BLaER1 (cell line): ENCODE measurements around the gene LHX4.

Experiments used
- H3K27ac ChIP-seq: shearing (Covaris generic); formaldehyde crosslinking; 2 replicates; pipeline ENCODE4 v1.8.1; 2022
- H3K27me3 ChIP-seq: shearing (Covaris generic); formaldehyde crosslinking; 2 replicates; pipeline ENCODE4 v1.8.1; 2022
- H3K36me3 ChIP-seq: shearing (Covaris generic); formaldehyde crosslinking; 2 replicates; pipeline ENCODE4 v1.8.1; 2022
- H3K4me1 ChIP-seq: shearing (Covaris generic); formaldehyde crosslinking; 2 replicates; pipeline ENCODE4 v1.8.1; 2022
- H3K4me2 ChIP-seq: shearing (Covaris generic); formaldehyde crosslinking; 2 replicates; pipeline ENCODE4 v1.8.1; 2022
- H3K4me3 ChIP-seq: shearing (Covaris generic); formaldehyde crosslinking; 2 replicates; pipeline ENCODE4 v1.8.1; 2022
- H3K9ac ChIP-seq: shearing (Covaris generic); formaldehyde crosslinking; 2 replicates; pipeline ENCODE4 v1.8.1; 2022
- H3K9me3 ChIP-seq: shearing (Covaris generic); formaldehyde crosslinking; 2 replicates; pipeline ENCODE4 v1.8.1; 2022
- H4K20me1 ChIP-seq: shearing (Covaris generic); formaldehyde crosslinking; 2 replicates; pipeline ENCODE4 v1.8.1; 2022
- Cebpa-rat ChIP-seq: shearing (Covaris generic); IDR thresholded peaks from 2 replicates; pipeline ENCODE4 v1.8.1; 2022

The LHX4 gene

DNA sequence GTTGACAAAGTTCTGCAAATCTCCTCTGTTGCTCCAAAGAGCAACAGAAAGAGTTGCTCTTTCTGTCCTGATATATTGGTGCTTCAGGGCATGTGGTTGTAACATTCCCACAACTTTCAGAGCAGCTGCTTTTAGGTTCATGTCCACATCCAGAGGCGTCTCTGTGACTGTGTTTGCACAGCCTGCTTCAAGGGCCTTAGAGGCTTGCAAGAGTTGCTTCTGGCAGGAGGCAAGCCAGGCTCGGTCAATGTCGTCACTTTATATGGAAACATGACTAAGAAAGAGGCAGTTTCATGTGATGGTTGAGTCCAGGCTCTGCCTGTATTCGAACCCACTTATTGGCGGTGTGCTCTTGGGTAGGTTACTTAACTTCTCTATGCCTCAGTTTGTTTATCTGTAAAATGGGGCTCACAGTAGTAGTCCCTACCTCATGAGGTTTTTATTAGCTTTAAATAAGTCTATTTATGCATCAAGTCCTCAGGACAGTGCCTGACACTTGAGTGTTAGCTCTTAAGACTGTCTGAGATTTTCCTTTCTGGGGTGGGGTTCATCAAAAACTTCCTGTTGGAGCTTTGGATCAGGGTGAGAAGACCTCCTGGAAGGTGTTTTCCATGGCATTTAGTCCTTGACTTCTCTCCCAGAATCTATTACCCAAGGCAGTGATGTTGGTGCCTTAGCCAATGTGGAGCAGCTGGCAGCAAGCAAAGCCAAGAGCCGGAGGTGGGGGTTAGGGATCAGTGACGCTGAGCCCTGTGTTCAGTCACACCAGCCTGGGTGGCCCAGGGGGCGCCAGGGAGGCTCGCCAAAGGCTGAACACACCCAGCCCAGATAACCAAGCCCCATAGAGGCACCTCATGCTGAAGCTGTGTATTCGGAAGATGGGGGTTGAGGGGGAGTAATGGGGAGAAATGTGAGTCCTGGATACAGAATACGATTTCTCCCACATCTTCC, 18.9 kb downstream of the LHX4 start:
- Histone ChIP-seq H3K9ac (no peak overlapping the region), H3K27ac (no peak overlapping the region), H3K27me3 (no peaks in the 10 kb centered on the region), H3K4me3 (no peak overlapping the region), H3K36me3 (no peaks in the 10 kb centered on the region), H4K20me1 (no peaks in the 10 kb centered on the region; the same call in 1 of the 2 replicates), H3K4me2 (no peak overlapping the region), H3K9me3 (no peaks in the 10 kb centered on the region), H3K4me1 (peaks cover 7% of the 10 kb centered on the region; the same call in 1 of the 2 replicates)
- no peak for TF ChIP-seq Cebpa-rat

DNA sequence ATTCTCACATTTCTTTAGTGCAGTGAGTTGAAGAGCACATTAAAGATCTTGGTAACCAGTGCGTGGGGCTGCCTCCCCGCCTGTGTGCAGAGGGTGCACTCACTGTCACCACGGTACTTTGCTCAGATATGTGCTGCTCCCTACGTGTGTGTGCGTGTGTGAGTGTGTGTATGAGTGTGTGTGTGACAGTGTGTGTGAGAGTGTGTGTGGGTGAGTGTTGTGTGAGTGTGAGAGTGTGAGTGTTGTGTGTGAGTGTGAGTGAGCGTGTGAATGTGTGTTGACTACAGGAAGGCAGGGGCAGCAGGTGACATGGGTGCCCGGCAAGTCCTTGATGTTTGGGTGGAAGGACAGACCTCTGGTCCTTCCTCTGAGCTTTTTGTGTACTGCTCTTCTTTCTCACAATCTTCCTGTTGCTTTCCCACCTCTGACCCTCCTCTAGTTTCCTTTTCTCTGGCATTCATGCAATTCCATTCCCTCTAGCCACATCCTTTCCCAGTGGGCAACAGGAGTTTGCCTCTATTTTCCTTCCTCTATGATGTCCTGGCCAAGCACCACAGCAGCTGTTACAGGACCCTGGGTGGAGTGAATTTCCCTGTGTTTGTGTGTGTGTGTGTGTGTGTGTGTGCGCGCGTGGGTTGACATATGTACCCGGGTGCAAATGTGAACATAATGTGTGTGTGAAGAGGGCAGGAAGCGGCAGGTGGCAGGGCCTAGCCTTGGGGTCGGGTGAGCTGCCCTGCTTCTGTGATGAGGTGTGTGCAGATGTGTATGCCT, 19.8 kb downstream of the LHX4 start:
- peaks cover 5% of the 10 kb centered on the region for H3K4me1 ChIP-seq
- no peak overlapping the region for H3K9ac ChIP-seq
- no peaks in the 10 kb centered on the region for H3K36me3 ChIP-seq
- no peaks in the 10 kb centered on the region; the same call in 1 of the 2 replicates for H4K20me1 ChIP-seq
- no peak for TF ChIP-seq Cebpa-rat
- H3K9me3 ChIP-seq = no peaks in the 10 kb centered on the region
- H3K27me3 ChIP-seq = no peaks in the 10 kb centered on the region
- no peak overlapping the region for H3K4me3 ChIP-seq
- no peak overlapping the region for H3K27ac ChIP-seq
- H3K4me2 ChIP-seq = no peak overlapping the region

DNA sequence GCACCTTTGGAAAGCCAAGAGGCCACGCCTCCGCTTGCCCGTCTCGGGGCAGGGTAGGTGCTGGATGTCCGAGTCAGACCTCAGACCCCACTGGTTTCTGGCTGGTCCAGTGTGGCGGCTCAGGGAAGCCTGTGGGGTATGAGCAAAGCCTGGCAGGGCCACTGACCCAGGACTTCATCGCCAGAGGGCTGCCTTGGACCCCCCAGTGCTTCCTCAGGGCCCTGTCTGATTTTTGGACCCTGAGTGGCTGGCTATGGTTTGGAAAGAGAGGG, 20.4 kb downstream of the LHX4 start:
- Histone ChIP-seq H4K20me1 (no peaks in the 10 kb centered on the region; the same call in 1 of the 2 replicates), H3K36me3 (no peaks in the 10 kb centered on the region), H3K27ac (no peak overlapping the region), H3K4me3 (no peak overlapping the region), H3K4me1 (peaks cover 8% of the 10 kb centered on the region), H3K9ac (no peak overlapping the region), H3K4me2 (no peak overlapping the region), H3K27me3 (no peaks in the 10 kb centered on the region), H3K9me3 (no peaks in the 10 kb centered on the region)
- TF ChIP-seq Cebpa-rat = no peak

DNA sequence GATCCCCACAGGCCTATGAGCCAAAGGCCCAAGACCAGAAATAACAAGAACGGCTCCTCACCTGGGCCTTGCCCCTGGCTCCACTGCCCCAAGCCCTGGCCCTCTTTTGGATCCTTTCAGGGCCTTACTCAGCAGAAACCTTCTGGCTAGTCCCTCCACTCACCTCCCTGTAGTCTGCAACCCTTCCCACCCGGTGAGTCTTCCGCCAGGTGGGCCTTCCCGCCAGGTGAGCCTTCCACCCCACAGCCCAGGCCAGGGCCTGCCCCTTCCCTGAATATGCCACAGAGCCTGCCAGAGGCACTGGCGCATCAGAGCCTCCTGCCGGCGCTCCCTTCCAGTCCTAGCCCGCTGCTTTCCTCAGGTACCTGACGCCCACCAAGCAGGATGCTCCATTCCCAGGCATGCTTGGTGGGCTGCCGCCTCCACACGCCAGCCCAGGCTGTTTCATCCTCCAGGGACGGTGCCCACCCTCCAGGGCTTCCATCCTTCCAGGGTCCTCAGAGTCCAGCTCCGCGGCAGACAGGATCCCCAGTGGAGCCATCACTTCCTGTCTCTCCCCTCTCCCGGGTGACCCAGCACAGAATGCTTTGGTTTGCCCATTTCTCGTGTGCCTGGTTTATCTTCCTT, 20.9 kb downstream of the LHX4 start:
- H3K4me2 ChIP-seq = no peak overlapping the region
- H3K4me3 ChIP-seq = no peak overlapping the region
- no peaks in the 10 kb centered on the region for H3K9me3 ChIP-seq
- H3K4me1 ChIP-seq = peaks cover 14% of the 10 kb centered on the region
- no peak overlapping the region for H3K27ac ChIP-seq
- H3K27me3 ChIP-seq = no peaks in the 10 kb centered on the region
- H3K36me3 ChIP-seq = no peaks in the 10 kb centered on the region
- H4K20me1 ChIP-seq = peaks cover 3% of the 10 kb centered on the region; the same call in 1 of the 2 replicates
- no peak overlapping the region for H3K9ac ChIP-seq
- no peak for TF ChIP-seq Cebpa-rat

DNA sequence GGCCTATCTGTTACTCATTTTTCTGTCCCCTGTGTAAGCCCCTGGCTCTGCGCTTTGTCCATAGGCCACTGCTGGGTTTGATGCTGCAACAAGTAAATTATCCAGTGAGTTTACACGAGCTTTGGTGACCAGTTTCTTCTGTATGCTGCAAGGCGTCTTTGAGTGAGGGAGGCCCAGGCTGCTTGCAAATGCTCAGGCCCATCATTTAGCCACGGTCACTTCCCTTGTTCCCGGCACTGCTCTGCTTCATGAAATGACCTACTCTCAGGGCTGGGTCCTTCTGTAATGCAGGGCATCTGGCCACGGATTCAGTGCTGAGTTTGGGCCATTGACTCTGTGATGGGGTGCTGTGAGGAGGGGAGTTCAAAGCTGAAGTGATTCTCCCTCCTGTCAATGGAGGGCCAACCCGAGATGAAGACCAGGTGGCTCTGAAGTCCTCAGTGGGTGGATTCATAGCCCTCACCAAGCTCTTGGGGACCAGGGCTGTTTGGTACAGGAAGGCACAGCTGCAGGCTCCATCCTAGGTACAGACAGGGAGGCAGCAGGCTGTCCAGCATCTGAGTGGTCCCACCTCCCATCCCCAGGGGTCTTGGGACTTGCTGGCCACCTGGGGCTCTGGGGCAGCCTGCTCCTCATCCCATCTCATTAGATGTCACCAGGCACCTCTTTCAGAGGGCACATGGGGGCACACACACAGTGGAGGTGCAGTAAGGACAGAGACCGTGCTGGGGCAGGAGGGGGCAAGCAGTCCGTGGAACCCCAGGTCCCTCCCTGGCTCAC, 21.7 kb downstream of the LHX4 start:
- no peaks in the 10 kb centered on the region for H3K9me3 ChIP-seq
- no peaks in the 10 kb centered on the region for H3K27me3 ChIP-seq
- no peak overlapping the region for H3K4me3 ChIP-seq
- no peak for TF ChIP-seq Cebpa-rat
- H3K27ac ChIP-seq = no peak overlapping the region
- peaks cover 14% of the 10 kb centered on the region for H3K4me1 ChIP-seq
- H3K4me2 ChIP-seq = no peak overlapping the region
- no peak overlapping the region for H3K9ac ChIP-seq
- peaks cover 5% of the 10 kb centered on the region; the same call in 1 of the 2 replicates for H4K20me1 ChIP-seq
- no peaks in the 10 kb centered on the region for H3K36me3 ChIP-seq

DNA sequence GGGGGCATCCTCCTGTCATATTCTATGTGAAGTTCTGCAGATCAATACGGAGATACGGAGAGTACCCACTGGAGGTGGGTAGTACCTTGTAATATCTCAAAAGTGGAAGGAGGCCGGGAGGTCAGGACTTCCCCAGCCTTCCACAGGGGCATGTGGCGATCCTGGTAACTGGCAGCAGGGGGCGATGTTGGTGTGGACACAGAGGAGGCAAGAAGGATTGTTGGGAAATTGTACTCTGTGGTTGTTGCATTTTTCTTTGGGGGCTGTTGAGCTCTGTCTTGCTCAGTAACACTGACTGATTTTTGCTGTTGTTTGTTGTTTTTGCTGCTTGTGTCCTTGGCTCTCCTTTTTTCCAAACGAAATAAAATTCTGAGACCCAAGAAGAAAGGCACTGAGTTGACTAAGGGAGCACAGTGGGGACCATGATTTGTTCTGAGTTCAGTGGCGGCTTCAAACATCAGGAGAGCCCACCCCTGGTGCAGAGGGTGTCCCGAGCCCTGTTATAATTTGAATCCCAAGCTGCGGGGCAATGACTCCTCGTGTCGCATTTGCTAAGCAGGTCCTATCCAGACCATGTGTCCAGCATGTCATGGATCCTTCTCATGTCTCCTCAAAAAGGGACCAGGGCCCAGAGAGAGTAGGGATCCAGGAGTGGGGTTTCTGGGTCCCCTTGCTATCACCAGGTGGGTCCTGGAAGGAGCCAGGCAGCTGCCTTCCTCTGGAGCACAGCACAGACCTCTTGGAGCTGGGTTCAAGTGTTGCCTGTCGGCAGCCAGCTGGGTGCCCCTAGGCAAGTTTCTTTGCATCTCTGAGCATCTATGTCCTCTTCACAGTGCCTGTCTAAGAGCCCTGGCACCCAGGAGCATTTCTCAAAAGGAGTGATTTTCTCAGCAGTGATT, 22.8 kb downstream of the LHX4 start:
- H3K9me3 ChIP-seq = no peaks in the 10 kb centered on the region
- no peak for TF ChIP-seq Cebpa-rat
- H3K4me2 ChIP-seq = no peak overlapping the region
- peaks cover 14% of the 10 kb centered on the region for H3K4me1 ChIP-seq
- no peaks in the 10 kb centered on the region for H3K36me3 ChIP-seq
- peaks cover 5% of the 10 kb centered on the region; the same call in 1 of the 2 replicates for H4K20me1 ChIP-seq
- H3K27me3 ChIP-seq = no peaks in the 10 kb centered on the region
- no peak overlapping the region for H3K27ac ChIP-seq
- no peak overlapping the region for H3K4me3 ChIP-seq
- H3K9ac ChIP-seq = no peak overlapping the region

DNA sequence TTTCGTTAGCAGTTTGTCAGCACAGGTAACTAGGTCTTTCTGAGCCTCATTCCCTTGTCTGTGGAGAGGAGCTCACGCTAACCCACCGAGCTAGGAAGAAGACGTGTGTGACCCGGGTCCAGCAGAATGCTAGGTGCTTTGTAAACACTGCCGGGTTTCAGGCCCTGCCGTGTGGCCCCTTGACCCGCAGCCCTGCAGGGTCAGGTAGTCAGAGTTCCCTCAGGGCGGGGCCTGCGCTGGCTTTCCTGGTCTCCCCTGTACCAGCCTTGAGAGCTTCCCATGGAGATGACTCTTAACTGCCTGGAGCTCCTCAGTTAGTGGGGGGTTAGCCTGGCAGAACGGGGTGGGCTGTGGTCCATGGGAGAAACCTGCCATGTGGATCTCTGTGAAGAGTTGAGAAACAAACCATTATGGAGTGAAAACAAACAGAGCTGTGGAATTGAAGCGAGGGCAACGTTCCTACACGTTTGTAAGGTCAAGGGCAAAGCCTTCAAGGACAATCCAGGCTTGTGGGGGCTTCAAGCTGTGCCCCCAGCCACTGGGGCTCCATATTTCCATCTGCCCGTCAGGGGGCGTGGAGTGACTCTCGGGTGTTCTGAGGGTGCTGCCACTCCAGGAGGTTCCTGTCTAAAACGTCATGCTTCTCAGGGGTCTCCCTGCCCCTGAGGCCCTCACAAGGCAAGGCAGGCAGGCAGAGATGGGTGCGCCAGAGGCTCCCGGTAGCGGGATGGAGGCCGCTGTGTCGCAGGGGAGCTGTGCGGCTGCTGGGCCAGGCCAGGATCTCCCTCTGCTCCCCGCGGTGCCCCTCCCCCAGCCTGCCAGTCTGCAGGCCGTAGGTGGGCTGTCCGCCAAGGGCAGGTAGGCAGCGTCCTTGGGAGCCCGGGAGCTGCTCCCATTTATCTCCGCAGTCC, 23.8 kb downstream of the LHX4 start:
- no peak overlapping the region for H3K4me3 ChIP-seq
- H3K36me3 ChIP-seq = no peaks in the 10 kb centered on the region
- no peak overlapping the region for H3K9ac ChIP-seq
- H3K9me3 ChIP-seq = no peaks in the 10 kb centered on the region
- H4K20me1 ChIP-seq = peaks cover 5% of the 10 kb centered on the region; the same call in 1 of the 2 replicates
- no peaks in the 10 kb centered on the region for H3K27me3 ChIP-seq
- no peak overlapping the region for H3K27ac ChIP-seq
- H3K4me2 ChIP-seq = no peak overlapping the region
- no peak for TF ChIP-seq Cebpa-rat
- peaks cover 14% of the 10 kb centered on the region for H3K4me1 ChIP-seq

DNA sequence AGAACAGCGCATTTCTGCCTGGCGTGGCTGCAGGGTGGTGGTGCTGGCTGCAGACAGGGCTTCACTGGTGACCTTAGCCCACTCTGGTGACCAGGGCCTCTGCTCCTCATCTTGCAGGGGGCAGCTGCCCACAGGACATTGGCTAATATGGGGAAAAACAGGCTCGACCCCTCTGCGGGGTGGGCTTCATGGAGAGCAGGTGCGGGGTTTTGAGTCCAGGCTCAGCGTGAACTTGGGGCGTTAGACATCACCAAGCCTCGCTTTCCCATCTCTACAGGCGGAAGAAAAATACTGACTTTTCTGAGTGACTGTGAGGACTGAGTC, 24.4 kb downstream of the LHX4 start:
- H3K4me1 ChIP-seq = peaks cover 14% of the 10 kb centered on the region
- no peak overlapping the region for H3K27ac ChIP-seq
- no peaks in the 10 kb centered on the region for H3K36me3 ChIP-seq
- H4K20me1 ChIP-seq = peaks cover 5% of the 10 kb centered on the region; the same call in 1 of the 2 replicates
- no peaks in the 10 kb centered on the region for H3K27me3 ChIP-seq
- H3K4me2 ChIP-seq = no peak overlapping the region
- no peak overlapping the region for H3K9ac ChIP-seq
- no peak for TF ChIP-seq Cebpa-rat
- H3K4me3 ChIP-seq = no peak overlapping the region
- no peaks in the 10 kb centered on the region for H3K9me3 ChIP-seq
